ENCODE measurements around the gene SLC4A3.
A peak's percentile ranks its signal among the peaks of the same experiment; 100 is the strongest.

- TF ChIP-seq, protein P1, sequence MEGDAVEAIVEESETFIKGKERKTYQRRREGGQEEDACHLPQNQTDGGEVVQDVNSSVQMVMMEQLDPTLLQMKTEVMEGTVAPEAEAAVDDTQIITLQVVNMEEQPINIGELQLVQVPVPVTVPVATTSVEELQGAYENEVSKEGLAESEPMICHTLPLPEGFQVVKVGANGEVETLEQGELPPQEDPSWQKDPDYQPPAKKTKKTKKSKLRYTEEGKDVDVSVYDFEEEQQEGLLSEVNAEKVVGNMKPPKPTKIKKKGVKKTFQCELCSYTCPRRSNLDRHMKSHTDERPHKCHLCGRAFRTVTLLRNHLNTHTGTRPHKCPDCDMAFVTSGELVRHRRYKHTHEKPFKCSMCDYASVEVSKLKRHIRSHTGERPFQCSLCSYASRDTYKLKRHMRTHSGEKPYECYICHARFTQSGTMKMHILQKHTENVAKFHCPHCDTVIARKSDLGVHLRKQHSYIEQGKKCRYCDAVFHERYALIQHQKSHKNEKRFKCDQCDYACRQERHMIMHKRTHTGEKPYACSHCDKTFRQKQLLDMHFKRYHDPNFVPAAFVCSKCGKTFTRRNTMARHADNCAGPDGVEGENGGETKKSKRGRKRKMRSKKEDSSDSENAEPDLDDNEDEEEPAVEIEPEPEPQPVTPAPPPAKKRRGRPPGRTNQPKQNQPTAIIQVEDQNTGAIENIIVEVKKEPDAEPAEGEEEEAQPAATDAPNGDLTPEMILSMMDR (IDR thresholded peaks at IDR 0.05; ENCODE audit: low read depth, low read length): 0 out of 2 replicates have a peak, but pooled peaks have one; percentile 11
- TF ChIP-seq EZH2phosphoT487 (IDR thresholded peaks at IDR 0.05; ENCODE audit: low read depth): no peak
These were observed at the start of gene SLC4A3 for GRCh38 chr2:219627103-219628100.

All from OCI-LY3 (cell line).